Measurements from ENCODE around the gene SERPINA4.

SERPINA4 gene, protein sequence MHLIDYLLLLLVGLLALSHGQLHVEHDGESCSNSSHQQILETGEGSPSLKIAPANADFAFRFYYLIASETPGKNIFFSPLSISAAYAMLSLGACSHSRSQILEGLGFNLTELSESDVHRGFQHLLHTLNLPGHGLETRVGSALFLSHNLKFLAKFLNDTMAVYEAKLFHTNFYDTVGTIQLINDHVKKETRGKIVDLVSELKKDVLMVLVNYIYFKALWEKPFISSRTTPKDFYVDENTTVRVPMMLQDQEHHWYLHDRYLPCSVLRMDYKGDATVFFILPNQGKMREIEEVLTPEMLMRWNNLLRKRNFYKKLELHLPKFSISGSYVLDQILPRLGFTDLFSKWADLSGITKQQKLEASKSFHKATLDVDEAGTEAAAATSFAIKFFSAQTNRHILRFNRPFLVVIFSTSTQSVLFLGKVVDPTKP

DNA sequence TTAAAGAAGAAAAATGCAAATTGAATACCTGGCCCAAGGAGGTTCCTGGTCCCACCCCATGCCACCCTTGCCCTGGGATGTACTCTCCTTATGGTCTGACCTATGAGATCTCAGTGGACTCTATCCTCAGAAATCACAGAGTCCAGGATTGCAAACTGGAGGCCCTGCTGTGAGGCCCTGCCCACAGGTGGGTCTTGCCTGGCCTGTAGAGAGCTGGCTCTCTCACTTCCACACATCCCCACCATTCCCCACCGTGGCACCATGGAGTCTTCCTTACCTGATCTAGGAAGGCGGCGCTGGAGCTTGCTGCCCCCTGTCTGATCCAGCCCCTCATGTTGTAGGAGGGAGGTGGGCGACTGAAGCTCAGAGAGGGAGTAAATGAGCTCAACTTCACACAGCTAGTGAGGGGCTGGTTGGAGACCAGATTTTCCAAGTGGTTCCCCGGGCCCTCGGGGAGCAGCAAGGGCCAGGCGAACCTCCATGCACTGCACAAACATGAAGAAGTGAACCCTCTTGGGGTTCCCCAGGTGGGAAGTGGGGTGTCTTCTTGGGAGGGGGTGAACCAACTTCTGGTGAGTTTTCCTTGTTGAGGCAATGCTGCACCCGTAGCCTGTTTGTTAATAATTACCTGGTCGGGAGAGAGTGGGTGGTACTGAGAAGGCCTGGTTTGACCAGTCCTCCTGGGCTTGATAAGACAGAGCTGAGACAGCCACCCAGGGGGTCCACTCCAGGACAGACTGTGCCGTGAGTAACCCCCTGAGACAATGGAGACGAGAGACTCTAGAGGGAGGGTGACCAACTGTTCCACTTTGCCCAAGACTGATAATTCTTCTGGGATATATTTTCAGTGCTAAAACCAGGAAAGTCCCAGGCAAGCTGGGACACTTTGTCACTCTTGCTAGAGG, at the start of gene SERPINA4:
TSS of gene SERPINA4 (plus strand) at position 692 of the 905 bp plus-strand sequence. CDS start 2,041 bp downstream, outside the sequence.
- DNase-seq = no peak

DNA sequence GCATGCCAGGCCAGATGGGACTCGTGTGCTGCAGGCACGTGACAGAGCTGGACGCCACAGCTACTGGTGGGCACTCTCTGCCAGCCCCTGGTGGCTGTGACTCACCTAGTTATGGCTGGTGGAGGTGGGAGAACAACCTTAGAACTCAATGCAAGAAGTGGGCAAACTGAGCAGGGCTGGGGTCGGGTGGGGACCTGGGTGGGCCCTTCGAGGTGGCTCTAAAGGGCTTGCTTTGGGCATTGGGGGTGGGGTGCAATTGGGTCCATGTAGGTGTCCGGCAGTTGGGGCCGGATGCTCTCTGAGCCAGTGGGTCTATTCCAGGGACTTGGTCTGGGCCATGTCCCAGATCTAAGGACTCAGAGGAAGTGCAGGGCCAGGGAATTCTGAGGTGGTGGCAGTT, 46.9 kb upstream of the SERPINA4 start:
- no peak for DNase-seq

DNA sequence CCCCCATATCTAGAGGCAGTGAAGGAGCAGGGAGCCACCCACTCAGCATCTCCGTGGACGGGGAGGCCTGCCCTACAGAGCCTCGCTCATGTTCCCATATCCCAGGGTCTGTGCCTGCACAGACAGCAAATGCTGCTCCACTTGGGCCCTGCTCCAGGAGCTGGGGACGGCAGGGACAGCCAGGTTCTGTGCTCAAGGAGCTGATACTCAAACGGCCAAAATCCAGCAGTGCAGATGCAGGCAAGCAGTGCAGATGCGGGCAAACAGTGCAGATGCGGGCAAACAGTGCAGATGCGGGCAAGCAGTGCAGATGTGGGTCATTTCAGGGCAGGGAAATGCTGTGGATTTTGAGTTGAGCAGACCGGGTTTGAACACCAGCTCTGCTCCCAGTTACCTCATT, 45.8 kb upstream of the SERPINA4 start:
- no peak for DNase-seq

DNA sequence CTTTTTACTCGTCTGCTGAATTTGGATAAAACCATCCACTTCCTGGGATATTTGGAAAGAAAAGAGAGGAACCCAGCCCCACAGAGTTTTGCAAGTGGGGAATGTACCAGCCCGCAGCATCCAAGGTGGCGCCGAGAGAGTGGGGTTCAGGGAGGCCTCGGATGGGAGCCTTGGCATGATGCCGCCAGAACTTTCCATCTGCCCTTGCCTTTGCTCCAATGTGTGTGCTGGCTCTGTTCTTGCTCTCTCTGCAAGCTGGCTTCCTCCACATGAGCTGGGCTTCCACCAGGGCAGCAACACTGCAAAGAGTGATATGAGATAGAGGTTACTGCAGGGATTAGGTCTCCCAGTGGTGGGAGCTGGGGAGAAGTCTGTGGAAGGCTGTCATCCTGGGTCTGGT, 45.4 kb upstream of the SERPINA4 start:
- DNase-seq = no peak

DNA sequence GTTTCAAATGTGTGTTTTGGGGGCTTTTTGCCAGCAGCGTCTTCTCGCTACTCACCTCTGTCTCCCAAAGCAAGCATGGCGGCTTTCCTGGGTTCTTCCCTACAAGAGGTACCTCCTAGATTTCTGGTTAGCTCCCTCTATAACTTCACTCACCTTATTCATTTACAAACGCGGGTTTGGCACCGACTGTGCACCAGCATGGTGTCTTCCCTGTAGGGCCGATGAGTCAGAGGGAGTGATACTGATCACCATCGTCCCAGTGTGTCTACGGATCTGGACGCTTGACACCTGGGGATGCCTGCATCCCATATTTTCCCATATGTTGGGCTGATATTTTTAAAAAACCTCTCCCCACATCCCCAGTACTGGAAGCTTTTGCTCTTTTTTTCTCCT, 44.0 kb upstream of the SERPINA4 start:
- DNase-seq = no peak

DNA sequence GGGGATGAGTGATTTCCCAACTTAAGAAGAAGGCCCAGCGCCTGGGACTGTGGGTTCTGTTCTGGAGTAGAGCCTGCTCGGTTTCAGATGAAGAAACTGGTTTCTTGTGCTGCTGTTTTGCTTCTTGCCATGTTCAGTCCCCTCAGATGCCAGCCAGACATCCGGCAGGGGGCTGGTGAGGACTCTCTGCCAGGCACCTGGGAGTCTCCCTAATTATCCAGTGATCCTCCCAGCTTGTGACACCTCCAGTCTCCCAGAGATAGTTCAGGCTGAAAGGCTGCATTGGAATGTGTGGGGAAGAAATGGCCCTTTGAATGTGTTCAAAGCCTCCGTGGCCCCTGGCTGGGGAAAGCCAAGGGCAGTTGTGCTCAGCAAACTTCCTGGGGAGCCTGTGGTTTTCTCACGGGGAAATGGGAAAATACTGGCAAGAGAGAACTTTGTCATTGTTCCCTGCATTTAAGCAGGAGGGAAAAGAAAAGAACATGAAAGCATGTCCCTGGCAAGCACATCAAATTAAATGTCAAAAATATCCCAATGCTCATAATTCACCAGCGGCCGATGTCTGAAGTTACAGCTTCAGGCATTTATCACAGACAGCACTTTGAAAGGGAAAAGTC, 43.5 kb upstream of the SERPINA4 start:
- no peak for DNase-seq

DNA sequence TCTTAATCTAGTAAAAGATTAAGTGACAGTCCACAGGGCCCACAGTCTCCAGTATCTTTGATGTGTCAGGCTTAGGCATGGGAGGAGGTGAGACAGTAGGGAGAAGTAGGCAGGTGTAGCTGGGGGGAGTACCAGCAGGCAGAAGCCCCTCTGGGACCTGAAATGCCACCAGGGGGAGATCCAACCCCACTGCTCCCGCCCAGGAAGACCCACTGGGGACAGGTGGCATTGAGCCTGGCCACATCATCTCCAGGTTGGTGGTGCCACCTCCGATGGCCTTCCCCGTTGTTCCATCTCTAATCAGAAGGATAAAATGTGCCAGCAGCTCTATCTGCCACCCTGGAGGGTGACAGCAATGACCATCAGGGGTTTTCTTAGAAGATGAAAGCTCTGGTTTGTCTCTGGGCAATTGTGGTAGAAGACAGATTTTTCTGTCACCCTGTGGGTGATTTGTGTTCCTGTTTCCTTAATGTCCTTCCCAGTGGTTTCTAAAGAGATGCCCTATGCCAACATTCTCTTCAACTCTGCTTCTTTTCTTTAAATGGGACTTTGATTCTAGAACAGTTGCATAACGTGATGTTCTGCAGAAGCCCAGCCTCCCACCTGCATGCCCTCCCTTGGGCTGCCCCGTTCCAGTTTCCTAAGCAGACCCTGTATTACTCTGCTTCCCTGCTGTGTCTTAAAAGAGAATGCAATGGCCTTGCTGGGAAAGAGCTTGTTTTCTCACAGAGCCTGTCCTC, 39.7 kb upstream of the SERPINA4 start:
- DNase-seq = no peak

DNA sequence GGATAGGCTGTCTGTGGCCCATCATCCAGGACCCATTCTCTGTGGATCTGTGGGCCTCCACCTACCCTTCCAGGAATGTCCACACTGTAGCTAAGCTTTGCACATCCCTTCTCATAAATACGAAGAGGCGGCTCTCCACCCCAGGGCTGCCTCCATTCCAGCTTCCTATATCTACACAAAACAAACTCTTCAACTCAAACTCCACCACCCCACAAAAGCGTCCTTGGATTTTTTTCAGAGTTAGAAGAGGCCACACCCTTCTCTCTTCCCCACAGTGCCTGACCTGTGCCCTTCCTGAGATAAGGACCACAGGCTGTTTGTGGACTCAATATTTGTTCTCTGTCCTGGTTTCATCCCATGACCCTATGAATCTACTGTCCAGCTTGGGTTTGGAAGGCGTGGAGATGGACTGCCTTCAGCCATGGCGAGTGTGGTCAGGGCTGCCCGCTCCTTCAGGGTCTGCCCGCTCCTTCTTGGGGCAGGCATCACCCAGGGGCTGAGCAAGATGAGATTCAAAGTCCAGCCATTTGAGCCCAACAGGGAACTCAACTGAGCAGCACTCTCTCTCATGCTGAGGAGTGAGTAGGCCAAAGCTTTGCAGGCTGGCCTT, 39.0 kb upstream of the SERPINA4 start:
- no peak for DNase-seq

DNA sequence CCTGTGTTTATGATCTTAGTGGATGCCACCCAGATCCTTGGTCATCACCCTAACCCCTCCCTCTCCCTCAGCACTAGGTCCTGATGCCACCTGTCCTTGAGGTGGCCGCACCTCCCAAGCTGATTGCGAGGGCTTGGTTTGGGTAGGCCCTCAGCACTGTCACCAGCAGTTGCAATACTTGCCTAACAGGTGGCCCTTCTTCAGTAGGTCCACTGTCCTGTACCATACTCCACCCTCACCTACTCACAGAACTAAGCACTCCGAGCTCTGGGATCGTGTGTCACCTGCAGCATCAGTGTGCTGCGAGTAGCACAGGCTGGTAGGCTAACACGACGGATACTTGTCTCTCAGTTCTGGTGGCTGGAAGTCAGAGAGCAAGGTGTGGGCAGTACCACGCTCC, 38.0 kb upstream of the SERPINA4 start:
- no peak for DNase-seq

DNA sequence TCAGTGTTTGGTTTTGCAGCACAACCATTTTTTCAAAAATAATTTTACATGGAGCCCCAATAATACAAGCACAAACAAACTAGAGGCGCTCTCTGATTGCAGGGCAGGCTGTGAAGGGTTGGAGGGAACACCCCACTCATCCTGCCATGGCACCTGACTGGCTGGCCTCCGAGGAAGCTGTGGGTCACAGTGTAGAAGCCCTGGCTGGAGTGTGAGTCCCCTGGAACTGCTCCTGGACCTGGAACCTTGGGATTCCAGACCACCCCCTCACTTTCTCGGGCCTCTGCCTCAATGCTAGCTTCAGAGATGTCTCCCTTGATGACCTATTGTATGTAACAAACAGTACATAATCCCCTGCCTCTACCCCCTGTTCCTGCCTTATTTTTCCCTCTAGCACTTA, 37.1 kb upstream of the SERPINA4 start:
- no peak for DNase-seq

DNA sequence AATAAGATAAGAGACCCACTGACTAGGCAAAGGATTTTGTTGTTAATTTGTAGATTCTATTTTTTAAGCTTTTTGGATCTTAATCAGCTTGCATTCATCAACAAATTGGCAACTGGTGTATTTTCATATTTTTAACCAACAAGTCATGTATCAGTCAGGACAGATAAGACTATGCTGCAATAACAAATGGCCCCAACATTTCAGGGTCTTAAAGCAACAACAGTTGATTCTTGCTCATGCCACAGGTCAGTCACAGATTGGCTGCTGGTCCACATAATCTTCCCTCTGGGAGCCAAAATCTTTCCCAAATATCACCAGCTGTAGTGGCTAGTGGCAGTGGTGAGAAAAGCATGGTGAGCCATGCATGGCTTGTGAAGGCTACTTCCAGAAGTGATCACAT, 30.1 kb upstream of the SERPINA4 start:
- no peak for DNase-seq

DNA sequence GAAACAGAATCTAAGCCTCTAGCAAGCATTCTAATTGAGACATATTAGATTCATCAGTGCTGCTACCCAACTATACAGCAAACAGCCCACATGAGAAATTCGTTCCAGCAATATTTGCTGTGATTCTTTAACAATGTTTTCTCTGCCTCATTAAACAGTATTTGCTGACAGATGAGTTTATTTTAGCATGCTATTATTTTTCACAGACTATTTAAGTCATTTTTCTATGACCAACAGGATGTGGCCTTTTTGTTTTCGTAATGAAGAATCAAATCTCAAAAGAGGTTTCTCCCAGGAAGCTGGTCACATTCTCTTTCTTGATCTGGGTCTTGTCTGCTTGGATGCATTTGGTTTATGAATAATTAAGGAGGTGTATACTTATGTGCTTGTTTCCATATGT, 28.8 kb upstream of the SERPINA4 start:
- DNase-seq = no peak

DNA sequence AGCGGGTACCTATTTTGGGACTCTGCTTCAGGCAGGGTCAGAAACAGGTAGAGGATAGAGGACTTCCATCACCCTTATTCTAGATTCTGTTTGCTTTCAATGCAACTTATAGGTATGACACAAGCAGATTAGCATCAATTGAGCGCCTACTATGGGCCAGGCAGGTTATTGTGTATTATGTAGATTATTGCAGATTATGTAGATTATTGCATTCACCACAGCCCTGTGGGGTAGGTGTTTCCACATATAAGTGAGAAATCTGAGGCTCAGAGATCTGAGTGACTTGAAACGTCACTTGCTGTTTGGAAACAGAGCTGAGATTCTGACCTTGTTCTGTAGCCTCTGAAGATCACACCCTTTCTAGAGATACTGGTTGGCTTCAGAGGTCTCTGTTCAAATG, 25.7 kb upstream of the SERPINA4 start:
- no peak for DNase-seq

DNA sequence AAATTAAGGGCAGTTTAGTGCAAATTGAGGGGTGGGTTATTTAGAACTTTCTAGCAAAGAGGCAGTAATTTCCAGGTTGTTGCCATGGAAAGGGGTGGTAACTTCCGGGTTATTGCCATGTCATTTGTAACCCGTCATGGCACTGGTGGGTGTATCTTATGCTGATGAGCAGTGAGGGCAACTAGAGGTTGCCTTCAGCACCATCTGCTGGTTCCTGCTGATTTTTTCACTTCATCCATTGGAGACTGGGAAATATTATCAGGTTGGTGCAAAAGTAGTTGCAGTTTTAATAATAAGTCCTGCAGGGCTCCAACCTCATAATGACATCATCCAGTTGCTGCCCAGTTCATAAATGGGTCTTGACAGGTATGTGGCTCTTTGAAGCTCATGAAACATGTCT, 24.4 kb upstream of the SERPINA4 start:
- no peak for DNase-seq

DNA sequence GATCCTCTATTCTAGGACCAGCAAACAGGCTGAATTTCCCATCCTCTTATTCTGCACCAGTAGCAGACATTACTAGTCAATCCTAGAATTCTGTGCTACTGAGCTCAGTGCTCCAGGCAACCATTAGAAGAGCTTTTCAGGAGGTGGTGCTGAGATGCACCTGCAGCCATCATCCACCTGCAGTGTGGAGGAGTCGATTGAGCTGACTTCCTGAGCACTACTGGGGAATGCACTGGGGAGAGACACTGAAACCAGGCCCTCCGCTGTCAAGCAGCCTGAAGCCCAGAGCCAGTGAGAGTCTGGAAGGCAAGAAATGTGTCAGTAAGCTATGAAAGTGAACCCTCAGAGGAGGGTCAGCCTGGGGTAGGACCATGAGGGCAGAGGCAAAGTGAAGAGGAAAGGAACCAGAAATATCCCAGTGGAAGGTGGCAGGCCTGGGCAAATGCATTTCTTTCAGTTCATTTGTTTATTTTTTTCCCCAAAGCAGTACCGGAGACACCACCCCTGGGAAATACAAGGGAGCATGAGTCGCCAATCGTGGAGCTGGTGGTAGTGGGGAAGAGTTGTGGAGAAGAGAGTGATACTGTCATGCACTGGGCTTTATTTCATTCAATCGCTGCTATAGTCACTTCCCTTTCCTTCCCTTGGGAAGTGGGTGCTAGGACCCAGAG, 23.0 kb upstream of the SERPINA4 start:
- DNase-seq = no peak

DNA sequence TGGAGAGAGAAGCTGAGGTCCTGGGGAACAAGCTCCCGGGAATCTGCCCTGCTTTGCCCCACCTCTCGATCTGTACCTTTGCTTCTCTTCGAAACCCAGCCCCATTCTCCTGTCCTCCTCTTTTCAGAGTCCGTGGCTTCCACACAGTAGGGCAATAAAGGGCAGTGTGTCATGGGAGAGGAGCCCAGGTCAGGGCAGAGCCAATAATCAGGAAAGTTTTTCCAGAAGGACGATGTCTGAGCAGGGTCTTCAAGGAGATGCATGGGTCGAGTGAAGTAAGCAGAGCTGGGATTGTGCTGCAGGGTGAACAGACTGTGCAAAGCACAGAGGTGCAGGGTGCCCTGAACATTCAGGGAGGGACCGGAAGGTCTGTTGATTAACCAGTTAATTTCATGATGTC, 22.1 kb upstream of the SERPINA4 start:
- DNase-seq = no peak

DNA sequence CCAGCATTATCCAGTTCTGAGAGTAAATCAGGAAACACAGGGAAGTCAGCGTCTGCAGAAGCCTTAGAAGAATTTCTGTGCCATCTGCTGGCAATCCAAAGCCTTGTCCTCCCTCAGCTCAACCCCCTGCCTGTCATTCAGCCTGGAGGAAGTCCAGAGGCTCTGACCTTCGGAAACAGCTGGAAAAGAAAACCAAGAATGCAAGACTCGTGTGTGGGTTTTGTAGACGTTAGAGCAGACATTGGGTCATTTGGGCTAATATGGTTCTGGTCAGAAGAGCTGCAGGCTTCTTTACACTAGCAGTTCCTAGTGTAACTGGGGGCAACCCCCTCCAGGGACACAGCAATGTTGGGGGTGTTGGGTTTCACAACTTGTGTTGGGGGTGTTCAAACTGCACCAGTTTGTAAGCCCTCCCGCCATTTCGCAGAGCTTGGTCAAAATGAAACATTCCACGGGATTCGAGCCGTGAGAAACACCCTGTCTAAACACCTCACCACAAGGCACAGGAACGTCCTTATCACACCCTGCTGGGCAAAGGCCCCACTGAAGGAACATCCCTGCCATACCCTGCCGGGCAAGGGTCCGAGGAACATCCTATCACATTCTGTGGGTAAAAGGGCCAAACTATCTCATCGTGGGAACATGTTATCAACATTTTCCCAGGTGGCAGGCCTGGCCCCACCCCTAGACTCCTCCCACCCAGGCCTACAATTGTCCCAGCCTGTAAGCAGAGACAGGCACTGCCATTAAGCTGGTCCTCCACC, 21.0 kb upstream of the SERPINA4 start:
- DNase-seq = no peak

DNA sequence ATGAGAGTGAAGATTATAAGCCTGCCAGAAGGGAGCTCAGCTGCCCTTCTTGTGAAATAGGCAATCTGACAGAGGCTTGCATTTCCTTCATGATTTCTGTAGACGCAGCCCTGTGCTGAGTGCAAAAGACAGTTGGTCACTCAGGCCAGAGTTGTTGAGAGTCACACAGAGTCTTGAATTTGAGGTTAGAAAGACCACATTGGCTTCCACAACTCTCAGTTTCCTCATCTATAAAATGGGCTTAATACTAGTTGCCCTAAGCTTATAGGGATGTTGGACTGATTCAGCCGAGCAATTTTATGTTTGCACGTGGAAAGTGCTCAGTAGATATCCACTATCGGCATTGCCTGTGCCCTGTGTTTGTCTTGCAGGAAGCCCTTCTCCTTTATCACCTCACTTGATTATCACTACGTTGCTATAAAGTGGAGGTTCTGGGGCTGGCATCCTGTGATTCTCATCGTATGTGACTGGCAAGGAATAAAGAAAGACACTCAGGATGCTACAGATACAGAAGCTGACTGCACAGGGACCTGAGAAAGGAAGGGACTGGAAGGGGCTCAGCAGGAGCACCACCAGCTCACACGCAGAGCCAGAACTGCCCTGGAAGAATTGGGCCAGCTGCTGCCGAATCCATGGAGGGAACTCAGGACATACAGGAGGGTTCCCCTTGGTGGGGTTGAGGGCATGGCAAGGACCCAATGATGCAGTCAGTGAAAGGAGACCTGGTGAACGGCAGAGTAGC, 19.8 kb upstream of the SERPINA4 start:
- no peak for DNase-seq

DNA sequence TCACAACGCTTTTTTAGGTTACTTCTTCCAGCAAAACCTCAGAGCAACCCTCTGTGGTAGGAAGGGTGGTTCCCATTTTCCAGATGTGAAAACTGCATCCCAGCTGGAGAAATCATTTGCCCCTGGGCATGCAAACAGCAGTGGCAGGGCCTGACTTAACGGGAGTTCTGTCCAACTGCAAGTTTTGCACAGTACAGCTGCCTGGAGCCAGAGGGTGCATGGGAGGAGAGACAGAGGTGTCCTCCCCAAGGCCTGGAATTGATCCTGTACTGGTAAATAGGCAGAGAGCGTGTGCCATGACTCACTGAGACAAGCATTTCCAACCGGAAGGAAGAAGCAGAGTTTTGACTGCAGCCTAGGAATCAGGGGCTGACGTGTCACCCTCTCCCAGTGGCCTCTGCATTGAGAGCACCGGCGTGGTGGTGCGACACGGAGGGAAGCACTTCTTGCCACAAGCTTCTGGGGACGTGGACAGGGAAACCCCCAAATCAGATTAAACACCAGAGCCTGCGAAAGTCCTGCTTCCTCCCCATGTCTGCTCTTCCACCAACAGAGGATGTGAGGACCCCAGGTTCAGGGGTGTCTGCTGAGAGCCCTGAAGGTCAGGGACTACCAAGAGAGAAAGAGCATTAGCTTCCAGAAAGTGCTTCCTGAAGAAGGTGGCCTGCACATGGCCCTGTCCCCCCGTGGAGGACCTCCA, 19.0 kb upstream of the SERPINA4 start:
- DNase-seq = no peak

Measured in cerebellar nuclear complex (tissue), 1 donor.